NB4 (cell line): ENCODE data around the gene SCN1B.

Experiments used
- DNase-seq: peaks from one replicate; pipeline ENCODE4 v3.0.0; 2010; ENCODE audit warnings: low read depth
- H3K4me3 ChIP-seq: one replicate; pipeline ENCODE4 v1.5.1; 2011; ENCODE audit warnings: mild to moderate bottlenecking, low read depth, low read length, moderate library complexity
- MYC ChIP-seq: IDR thresholded peaks from 2 replicates; pipeline ENCODE4 v1.6.1; 2011; ENCODE audit warnings: low read depth, low read length
- POLR2A ChIP-seq: IDR thresholded peaks from 2 replicates; pipeline ENCODE4 v1.6.1; 2011; ENCODE audit warnings: mild to moderate bottlenecking; ENCODE audit not compliant: insufficient read length; ENCODE audit errors: extremely low read depth
- TF ChIP-seq, protein P1 (sequence below): IDR thresholded peaks from one replicate; pipeline ENCODE4 v1.5.1; 2012; ENCODE audit warnings: low read depth, low read length
- TF ChIP-seq, protein P2 (sequence below): IDR thresholded peaks from 2 replicates; pipeline ENCODE4 v1.6.1; 2011; ENCODE audit warnings: low read depth, low read length

SCN1B gene

DNA sequence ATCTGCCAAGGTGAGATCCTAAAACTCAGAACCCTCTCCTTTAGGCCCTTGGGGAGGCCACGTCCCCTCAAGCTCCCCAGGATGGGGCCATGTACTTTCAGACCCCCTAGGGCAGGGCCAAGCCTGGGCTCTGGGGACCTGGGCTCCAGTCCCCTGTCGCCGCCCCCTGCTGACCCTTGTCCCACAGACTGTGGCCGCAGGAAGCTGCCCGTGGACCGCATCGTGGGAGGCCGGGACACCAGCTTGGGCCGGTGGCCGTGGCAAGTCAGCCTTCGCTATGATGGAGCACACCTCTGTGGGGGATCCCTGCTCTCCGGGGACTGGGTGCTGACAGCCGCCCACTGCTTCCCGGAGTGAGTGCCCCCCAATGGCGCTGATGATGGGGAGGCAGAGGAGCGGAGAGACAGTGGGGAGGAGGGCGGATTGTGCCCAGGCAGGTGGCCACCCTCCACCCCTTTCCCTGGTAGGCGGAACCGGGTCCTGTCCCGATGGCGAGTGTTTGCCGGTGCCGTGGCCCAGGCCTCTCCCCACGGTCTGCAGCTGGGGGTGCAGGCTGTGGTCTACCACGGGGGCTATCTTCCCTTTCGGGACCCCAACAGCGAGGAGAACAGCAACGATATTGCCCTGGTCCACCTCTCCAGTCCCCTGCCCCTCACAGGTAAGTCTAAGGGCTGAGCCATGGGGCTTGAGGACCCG lies 30.0 kb downstream of the SCN1B start:
- no peak for DNase-seq
- H3K4me3 ChIP-seq, result no peak overlapping the region
- TF ChIP-seq, protein P1, sequence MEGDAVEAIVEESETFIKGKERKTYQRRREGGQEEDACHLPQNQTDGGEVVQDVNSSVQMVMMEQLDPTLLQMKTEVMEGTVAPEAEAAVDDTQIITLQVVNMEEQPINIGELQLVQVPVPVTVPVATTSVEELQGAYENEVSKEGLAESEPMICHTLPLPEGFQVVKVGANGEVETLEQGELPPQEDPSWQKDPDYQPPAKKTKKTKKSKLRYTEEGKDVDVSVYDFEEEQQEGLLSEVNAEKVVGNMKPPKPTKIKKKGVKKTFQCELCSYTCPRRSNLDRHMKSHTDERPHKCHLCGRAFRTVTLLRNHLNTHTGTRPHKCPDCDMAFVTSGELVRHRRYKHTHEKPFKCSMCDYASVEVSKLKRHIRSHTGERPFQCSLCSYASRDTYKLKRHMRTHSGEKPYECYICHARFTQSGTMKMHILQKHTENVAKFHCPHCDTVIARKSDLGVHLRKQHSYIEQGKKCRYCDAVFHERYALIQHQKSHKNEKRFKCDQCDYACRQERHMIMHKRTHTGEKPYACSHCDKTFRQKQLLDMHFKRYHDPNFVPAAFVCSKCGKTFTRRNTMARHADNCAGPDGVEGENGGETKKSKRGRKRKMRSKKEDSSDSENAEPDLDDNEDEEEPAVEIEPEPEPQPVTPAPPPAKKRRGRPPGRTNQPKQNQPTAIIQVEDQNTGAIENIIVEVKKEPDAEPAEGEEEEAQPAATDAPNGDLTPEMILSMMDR, result no peak
- TF ChIP-seq MYC, result no peak
- no peak for TF ChIP-seq POLR2A
- TF ChIP-seq, protein P2, sequence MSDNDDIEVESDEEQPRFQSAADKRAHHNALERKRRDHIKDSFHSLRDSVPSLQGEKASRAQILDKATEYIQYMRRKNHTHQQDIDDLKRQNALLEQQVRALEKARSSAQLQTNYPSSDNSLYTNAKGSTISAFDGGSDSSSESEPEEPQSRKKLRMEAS, result no peak

DNA sequence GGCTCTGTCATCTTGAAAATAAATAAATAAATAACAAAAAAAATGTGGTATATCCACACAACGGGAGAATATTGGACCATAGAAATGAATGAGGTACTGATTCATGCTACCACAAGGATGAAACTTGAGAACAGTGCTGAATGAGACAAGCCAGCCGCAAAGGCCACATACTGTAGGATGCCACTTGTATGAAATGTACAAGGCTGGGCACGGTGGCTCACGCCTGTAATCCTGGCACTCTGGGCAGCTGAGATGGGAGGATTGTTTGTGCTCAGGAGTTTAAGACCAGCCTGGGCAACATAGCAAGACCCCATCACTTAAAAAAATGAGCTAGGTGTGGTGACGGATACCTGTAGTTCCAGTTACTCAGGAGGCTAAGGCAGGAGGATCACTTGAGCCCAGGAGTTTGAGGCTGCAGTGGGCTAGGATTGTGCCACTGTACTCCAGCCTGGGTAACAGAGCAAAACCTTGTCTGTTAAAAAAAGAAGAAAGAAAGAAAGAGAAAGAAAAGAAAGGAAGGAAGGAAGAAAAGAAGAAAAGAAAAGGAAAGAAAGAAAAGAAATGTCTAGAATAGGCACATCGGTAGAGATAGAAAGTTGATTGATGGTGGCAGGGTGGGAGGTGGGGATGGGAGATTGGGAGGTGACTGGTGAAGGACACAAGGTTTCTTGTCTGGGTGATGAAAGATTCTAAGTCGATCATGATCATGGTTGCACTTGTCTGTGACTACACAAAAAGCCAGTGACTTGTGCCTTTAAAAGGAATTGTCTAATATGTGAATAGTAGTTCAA lies 31.5 kb downstream of the SCN1B start:
- TF ChIP-seq MYC (no peak), POLR2A (no peak)
- TF ChIP-seq, protein P2, result no peak
- TF ChIP-seq, protein P1, result no peak
- no peak for DNase-seq
- no peak overlapping the region for H3K4me3 ChIP-seq

DNA sequence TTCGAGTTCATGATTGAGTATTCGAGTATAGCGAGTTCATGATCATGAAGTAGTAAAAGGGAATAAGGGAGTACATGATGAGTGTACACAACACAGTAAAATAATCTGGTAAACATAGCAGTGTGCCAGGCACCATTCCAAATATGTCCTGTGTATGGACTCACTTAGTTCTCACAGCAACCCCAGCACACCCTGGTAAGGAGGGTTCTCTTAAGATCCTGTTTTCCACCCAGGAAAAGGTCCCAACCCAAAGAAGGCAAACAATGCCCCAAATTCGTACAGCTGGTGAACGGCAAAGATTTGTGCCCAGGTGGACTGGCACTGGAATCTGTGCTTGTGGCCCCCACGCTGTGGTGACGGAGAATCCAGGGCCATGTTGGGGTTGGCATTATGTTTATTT lies 32.7 kb downstream of the SCN1B start:
- no peak for DNase-seq
- TF ChIP-seq, protein P1, result no peak
- TF ChIP-seq MYC (no peak), POLR2A (no peak)
- TF ChIP-seq, protein P2, result no peak
- H3K4me3 ChIP-seq, result no peak overlapping the region

DNA sequence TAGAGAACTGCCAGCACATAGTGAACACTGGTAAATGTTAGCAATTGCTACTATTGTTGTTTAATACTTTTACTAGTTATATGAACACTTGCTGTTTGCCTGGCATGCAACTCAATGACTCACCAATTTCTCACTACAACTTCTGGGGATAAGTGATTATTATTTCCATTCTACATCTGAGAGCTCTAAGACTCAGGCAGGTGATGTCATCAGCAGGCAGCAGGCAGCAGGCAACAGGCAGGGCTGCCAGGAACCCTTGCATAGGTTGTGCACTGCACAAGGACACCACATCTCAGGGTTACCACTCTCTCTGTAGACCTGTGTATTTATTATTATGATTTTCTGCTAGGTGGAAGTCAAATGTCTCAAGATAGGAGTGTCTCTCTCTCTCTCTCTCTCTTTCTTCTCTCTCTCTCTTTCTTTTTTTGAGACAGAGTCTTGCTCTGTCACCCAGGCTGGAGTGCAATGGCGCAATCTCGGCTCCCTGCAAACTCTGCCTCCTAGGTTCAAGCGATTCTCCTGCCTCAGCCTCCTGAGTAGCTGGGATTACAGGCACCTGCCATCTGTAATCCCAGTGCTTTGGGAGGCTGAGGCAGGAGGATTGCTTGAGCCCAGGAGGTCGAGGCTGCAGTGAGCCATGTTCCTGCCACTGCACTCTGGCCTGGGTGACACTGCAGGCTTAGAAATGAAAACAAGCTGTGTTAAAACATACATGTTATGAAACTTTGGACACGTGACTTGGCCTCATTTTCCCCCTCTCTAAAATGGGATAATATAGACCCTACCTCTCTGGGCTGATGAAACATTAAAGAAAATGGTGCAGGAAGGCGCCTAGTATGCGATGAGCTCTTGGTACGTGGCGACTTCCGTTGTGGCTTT lies 33.9 kb downstream of the SCN1B start:
- H3K4me3 ChIP-seq, result no peak overlapping the region
- TF ChIP-seq POLR2A (no peak), MYC (no peak)
- TF ChIP-seq, protein P2, result no peak
- TF ChIP-seq, protein P1, result no peak
- DNase-seq, result peak; percentile 8

DNA sequence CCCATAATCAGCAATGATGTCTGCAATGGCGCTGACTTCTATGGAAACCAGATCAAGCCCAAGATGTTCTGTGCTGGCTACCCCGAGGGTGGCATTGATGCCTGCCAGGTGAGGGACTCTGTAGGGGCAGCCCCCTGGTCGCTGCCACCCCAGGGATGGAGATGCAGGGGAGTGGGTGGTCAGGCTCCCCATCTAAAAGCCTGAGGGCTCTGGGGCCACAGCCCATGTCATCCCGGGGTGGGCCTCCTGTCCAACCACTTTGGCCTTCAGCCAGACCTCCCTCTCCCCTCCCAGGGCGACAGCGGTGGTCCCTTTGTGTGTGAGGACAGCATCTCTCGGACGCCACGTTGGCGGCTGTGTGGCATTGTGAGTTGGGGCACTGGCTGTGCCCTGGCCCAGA lies 35.3 kb downstream of the SCN1B start:
- no peak for DNase-seq
- no peak overlapping the region for H3K4me3 ChIP-seq
- TF ChIP-seq POLR2A, result no peak
- TF ChIP-seq, protein P1, result no peak
- TF ChIP-seq, protein P2, result no peak
